ENCODE measurements around the gene MOK. TPM values are rescaled to one million over a fixed set of nuclear protein-coding genes. Genes with fewer than 3 reads are reported as not detected.

The MOK gene
- total RNA-seq, 1 donor from 2014 or later: 6.3 TPM

DNA sequence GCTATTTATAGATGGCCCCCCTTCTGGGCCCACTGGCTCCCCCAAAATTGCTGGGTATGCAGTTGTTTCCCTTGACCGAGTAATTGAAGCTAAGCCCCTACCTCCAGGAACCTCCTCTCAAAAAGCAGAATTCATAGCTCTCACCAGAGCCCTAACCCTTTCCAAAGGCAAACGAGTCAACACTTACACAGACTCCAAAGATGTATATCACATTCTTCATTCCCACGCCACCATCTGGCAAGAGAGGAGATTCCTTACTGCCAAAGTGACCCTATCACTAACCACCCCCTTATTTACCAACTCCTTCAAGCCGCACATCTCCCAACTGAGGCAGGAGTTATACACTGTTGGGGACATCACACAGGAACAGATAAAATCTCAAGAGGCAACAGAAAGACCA lies 66.8 kb downstream of the MOK start:
- no peaks in the 10 kb centered on the region for H3K9me3 ChIP-seq
- intact Hi-C loops (cut with DNase I): no loop called here
- TF ChIP-seq, protein P1, sequence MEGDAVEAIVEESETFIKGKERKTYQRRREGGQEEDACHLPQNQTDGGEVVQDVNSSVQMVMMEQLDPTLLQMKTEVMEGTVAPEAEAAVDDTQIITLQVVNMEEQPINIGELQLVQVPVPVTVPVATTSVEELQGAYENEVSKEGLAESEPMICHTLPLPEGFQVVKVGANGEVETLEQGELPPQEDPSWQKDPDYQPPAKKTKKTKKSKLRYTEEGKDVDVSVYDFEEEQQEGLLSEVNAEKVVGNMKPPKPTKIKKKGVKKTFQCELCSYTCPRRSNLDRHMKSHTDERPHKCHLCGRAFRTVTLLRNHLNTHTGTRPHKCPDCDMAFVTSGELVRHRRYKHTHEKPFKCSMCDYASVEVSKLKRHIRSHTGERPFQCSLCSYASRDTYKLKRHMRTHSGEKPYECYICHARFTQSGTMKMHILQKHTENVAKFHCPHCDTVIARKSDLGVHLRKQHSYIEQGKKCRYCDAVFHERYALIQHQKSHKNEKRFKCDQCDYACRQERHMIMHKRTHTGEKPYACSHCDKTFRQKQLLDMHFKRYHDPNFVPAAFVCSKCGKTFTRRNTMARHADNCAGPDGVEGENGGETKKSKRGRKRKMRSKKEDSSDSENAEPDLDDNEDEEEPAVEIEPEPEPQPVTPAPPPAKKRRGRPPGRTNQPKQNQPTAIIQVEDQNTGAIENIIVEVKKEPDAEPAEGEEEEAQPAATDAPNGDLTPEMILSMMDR (IDR thresholded peaks at IDR 0.05): no peak
- H3K27me3 ChIP-seq: no peaks in the 10 kb centered on the region
- no peak overlapping the region for H3K4me3 ChIP-seq
- DNase-seq: no peak
- ATAC-seq: no peak
- no peak overlapping the region for H3K27ac ChIP-seq
- no peaks in the 10 kb centered on the region for H3K4me1 ChIP-seq
- no peaks in the 10 kb centered on the region for H3K36me3 ChIP-seq

DNA sequence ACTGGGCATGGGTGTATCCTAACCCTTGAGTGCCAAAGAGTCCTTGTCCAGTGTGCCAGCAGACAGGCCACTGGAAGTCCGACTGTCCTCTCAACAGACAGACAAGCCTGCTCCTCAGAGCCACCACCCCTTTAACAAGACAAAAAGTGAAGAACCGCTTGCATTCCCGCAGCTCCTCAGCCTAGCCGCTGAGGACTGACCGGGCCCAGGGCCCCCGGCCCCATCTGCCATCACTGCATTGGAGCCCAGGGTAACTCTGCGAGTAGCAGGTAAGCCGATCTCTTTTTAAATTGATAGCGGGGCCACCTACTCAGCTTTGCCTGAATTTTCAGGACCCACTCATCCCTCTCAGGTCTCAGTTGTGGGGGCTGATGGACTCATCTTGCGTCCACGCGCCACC lies 68.9 kb downstream of the MOK start:
- no peaks in the 10 kb centered on the region for H3K27me3 ChIP-seq
- ATAC-seq: no peak
- no peak for DNase-seq
- TF ChIP-seq, protein P1 (IDR thresholded peaks at IDR 0.05): no peak
- H3K9me3 ChIP-seq: no peaks in the 10 kb centered on the region
- no peak overlapping the region for H3K4me3 ChIP-seq
- no peaks in the 10 kb centered on the region for H3K4me1 ChIP-seq
- H3K36me3 ChIP-seq: no peaks in the 10 kb centered on the region
- H3K27ac ChIP-seq: no peak overlapping the region
- intact Hi-C loops (cut with DNase I): no loop called here

DNA sequence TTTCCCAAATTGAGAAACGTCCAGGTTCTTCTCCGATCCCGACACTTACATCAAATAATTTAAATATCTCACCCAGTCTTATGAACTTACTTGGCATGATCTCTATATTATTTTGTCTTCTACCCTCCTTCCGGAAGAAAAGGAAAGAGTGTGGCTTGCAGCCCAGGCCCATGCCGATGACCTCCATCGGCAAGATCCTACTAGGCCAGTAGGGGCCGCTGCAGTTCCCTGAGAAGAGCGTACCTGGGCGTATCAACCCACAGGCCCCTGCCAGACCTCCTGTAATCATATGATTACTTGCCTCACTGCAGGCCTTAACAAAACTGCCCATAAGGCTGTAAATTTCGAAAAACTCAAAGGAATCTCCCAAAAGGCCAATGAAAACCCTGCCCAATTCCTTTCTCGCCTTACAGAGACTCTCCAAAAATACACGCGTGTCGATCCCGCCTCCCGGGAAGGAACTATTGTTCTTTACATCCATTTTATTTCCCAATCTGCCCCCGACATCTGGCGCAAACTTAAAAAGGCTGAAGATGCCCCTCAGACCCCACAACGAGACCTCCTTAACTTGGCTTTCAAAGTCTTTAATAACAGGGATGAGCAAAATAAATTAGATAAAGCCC lies 69.6 kb downstream of the MOK start:
- intact Hi-C loops (cut with DNase I): loop anchor here (2.0 kb wide), 1 partner anchor 79 kb away; no protein-coding TSS in a partner anchor
- Histone ChIP-seq H3K36me3 (no peaks in the 10 kb centered on the region), H3K4me3 (no peak overlapping the region), H3K9me3 (no peaks in the 10 kb centered on the region), H3K27ac (no peak overlapping the region), H3K4me1 (no peaks in the 10 kb centered on the region), H3K27me3 (no peaks in the 10 kb centered on the region)
- TF ChIP-seq, protein P1 (IDR thresholded peaks at IDR 0.05): peak; percentile 86
- DNase-seq: peak; percentile 88
- peak; percentile 95 for ATAC-seq

DNA sequence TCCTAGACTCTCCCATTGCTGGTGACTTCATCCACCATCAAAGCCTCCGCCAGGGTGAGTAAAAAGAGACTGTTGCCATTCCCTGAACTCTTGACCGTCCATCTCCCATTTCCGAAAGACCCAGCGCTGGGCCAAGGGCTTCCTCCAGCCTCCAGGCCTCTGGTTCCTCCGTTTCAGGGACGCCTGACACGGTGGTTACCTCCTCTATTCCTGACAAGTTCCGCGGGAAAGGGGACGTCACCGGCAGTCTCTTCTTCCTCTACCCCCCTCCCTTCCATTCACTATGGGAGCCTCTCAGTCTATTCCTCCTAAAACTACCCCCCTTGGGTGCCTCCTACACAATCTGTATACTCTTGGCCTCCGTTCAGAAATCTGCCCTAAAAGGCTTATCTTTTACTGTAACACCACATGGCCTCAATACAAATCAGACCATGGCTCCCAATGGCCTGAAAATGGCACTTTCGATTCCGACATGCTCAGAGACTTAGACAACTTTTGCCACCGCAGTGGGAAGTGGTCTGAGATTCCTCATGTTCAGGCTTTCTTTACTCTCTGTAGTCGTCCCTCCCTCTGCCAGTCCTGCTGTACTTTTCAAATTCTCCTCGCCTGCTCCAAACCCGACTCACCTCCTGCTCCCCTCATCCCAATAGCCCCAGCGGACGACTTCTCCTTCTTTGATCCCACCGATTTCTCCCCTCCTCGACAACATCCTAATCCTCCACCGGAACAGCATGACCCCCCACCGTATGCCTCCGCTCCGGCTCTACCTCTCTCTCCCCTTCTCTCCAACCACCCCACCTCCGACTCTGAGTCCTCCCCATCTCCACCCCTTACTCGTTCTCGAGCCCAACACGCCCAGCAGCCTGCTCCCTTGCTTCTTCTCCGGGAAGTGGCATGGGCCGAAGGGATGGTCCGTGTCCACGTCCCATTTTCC lies 70.4 kb downstream of the MOK start:
- DNase-seq (no peak), ATAC-seq (no peak)
- TF ChIP-seq, protein P1 (IDR thresholded peaks at IDR 0.05): no peak
- Histone ChIP-seq H3K27me3 (no peaks in the 10 kb centered on the region), H3K36me3 (no peaks in the 10 kb centered on the region), H3K9me3 (no peaks in the 10 kb centered on the region), H3K4me1 (no peaks in the 10 kb centered on the region), H3K27ac (no peak overlapping the region), H3K4me3 (no peak overlapping the region)
- intact Hi-C loops (cut with DNase I): loop anchor here (2.0 kb wide), 1 partner anchor 80 kb away; no protein-coding TSS in a partner anchor

DNA sequence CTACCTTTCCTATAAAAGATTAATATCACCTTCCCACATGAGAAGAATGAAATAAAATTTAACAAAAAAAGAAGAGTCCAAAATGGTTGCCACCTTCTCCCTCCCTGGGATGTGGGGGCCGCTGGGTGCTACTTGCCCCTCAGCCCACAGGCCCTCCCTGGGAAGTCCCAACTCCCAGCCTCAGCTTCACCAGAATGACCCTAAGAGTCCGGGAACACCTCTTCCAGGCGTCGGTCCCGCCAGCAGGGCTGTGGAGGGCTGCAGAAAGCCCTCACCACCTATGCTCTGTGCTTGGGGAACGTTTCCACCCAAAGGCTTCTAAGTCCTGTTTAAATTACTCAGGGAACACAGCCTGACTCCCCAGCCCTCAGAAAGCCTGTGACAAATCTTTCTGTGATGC lies 71.9 kb downstream of the MOK start:
- intact Hi-C loops (cut with DNase I): no loop called here
- Histone ChIP-seq H3K27me3 (no peaks in the 10 kb centered on the region), H3K4me1 (no peaks in the 10 kb centered on the region), H3K9me3 (no peaks in the 10 kb centered on the region), H3K4me3 (no peak overlapping the region), H3K27ac (no peak overlapping the region), H3K36me3 (no peaks in the 10 kb centered on the region)
- TF ChIP-seq, protein P1 (IDR thresholded peaks at IDR 0.05): no peak
- ATAC-seq (no peak), DNase-seq (no peak)
